Measurements from ENCODE around the gene MYOG.

DNA sequence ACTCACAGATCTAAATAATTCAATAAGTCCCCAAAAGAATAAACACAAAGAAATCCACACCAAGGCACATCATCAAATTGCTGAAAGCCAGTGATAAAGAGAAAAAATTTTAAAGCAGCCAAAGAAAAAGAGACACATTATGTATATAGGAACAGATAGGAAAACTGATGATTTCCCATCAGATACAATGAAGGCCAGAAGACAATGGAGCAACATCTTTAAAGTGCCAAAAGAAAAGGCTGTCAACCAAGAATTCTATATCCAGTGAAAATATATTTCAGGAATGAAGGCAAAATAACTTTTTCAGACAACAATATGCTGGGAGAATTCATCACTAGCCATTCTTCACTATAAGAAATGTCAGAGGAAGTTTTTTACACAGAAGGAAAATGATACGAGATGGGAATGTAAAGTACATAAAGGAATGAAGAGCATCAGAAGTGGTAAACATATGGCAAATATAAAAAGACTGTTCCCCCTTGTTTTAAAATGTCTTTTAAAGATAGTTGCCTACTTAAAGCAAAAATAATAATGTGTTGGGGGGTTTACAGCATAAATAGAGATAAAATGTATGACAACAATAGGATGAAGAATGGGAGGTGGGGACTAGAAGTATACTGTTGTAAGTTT, 9.4 kb upstream of the MYOG start:
- TF ChIP-seq, protein P1, sequence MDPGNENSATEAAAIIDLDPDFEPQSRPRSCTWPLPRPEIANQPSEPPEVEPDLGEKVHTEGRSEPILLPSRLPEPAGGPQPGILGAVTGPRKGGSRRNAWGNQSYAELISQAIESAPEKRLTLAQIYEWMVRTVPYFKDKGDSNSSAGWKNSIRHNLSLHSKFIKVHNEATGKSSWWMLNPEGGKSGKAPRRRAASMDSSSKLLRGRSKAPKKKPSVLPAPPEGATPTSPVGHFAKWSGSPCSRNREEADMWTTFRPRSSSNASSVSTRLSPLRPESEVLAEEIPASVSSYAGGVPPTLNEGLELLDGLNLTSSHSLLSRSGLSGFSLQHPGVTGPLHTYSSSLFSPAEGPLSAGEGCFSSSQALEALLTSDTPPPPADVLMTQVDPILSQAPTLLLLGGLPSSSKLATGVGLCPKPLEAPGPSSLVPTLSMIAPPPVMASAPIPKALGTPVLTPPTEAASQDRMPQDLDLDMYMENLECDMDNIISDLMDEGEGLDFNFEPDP (CRISPR knock-in tag; conservative IDR thresholded peaks at IDR 0.05): no peak
- TF ChIP-seq CBFB (CRISPR knock-in tag; IDR thresholded peaks at IDR 0.05) (no peak), CTCF (CRISPR knock-in tag; IDR thresholded peaks at IDR 0.05) (no peak), GABPA (IDR thresholded peaks at IDR 0.05; ENCODE audit: low read depth, low read length) (no peak), GABPA (CRISPR knock-in tag; IDR thresholded peaks at IDR 0.05; ENCODE audit: low read depth) (no peak), NKX3-1 (CRISPR knock-in tag; IDR thresholded peaks at IDR 0.05) (no peak), PAF1 (CRISPR knock-in tag; IDR thresholded peaks at IDR 0.05) (no peak)
- TF ChIP-seq, protein P2, sequence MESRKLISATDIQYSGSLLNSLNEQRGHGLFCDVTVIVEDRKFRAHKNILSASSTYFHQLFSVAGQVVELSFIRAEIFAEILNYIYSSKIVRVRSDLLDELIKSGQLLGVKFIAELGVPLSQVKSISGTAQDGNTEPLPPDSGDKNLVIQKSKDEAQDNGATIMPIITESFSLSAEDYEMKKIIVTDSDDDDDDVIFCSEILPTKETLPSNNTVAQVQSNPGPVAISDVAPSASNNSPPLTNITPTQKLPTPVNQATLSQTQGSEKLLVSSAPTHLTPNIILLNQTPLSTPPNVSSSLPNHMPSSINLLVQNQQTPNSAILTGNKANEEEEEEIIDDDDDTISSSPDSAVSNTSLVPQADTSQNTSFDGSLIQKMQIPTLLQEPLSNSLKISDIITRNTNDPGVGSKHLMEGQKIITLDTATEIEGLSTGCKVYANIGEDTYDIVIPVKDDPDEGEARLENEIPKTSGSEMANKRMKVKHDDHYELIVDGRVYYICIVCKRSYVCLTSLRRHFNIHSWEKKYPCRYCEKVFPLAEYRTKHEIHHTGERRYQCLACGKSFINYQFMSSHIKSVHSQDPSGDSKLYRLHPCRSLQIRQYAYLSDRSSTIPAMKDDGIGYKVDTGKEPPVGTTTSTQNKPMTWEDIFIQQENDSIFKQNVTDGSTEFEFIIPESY (CRISPR knock-in tag; IDR thresholded peaks at IDR 0.05): no peak
